PC-3 (cell line): Measurements from ENCODE around the gene ARHGEF25.

ENCODE experiments used
- CTCF ChIP-seq: fragments of 300-600 bp; sonication (generic); conservative IDR thresholded peaks from 2 replicates; pipeline ENCODE4 v1.5.1; 2017; ENCODE audit warnings: antibody characterized with exemption, low read depth, mild to moderate bottlenecking, low read length
- EZH2 ChIP-seq: fragments of 300-600 bp; sonication (generic); IDR thresholded peaks from one replicate; pipeline ENCODE4 v1.6.1; 2017; ENCODE audit warnings: antibody characterized with exemption, mild to moderate bottlenecking, low read length; ENCODE audit not compliant: unreplicated experiment

- TF ChIP-seq CTCF (no peak), EZH2 (no peak)
Observed at GRCh38 chr12:57619434-57620244, 8.4 kb downstream of the ARHGEF25 start.
